Measurements from ENCODE around the gene HYOU1.
A peak's percentile ranks its signal among the peaks of the same experiment; 100 is the strongest.
"Not testable (repeated sequence)": the region's sequence is repeated elsewhere in the genome, so short reads cannot be mapped to it uniquely, and the experiment has no call there.

Gene HYOU1

DNA sequence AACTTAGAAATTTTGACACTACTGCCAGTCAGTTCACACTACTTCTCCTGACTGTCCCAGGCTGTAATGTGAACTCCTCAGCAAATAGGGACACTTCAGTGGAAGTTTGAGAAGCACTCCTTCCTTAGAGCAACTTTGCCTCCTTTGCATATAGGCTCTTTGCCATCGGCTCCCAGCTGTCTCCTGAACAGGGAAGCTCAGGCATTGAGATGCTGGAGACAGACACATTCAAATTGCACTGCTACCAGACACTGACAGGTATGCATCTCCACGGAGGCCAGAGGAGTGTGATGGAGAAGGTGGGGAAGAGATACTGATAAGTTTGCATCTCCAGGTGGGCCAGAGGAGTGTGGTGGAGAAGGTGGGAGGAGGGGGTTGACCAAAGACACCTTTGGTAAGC lies 37.0 kb downstream of the HYOU1 start:
- no peak for DNase-seq (ENCODE audit: low read depth, low spot score)

DNA sequence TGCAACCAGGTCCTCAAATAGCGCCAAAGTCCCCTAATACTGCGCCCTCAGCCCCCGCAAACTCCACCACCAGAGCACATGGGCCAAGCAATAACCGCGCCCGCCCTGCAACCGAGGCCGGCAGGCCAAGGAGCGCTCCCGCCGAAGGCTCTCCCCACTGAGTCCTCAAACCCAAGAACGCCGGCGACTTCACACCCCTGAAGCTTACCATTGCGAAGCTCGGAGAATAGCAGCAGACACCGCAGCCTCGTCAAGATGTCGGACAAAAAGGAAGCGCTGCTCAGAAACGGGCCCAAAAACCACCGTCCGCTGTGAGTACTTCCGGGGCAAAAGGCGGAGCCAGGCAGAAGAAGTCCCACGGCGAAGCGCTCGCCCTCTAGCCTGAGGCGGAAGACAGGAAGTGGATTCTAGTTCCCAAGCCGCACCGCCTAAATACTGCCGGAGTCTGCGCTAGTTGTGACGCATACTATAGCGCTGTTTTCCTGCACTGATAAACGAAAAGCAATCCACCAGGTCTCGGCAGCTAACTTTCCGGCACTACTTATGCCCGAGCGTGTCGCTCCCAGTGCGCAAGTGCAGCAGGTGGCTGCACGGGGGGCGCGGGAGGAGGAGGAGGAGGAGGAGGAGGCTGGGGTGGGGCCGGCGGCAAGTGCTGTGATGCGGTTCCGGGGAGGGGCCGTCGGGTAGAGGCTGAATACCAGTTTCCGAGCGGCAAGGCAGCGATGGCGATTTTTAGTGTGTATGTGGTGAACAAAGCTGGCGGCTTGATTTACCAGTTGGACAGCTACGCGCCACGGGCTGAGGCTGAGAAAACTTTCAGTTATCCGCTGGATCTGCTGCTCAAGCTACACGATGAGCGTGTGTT lies 38.7 kb downstream of the HYOU1 start, which contains the start of the genes RPS25 and TRAPPC4:
Gene RPS25 (minus strand): TSS at position 270 of the 865 bp plus-strand sequence. CDS start 59 bp downstream, at position 211.
Gene TRAPPC4 (plus strand): TSS at position 693 of the 865 bp plus-strand sequence. CDS start 30 bp downstream, at position 723.
- DNase-seq (ENCODE audit: low read depth, low spot score) = peak; percentile 90

DNA sequence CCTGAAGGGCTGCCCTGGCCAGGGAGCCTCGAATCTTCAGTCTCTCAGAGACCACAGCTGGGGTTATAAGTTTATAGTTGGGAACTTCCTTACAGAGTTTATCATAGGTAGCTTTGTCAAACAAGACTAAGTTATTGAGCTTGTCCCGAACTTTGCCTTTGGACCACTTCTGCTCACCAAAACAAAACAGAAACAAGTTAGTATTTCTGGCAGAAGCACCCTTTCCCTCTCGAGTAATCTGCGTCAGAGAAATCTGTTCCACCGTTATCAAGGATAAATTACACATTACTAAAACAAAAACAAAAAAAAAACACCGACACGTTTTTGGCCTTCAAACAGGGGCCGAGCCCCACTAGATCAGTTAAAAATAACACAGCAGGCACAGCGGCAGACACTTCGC lies 39.6 kb downstream of the HYOU1 start:
- DNase-seq (ENCODE audit: low read depth, low spot score) = not testable (repeated sequence)

DNA sequence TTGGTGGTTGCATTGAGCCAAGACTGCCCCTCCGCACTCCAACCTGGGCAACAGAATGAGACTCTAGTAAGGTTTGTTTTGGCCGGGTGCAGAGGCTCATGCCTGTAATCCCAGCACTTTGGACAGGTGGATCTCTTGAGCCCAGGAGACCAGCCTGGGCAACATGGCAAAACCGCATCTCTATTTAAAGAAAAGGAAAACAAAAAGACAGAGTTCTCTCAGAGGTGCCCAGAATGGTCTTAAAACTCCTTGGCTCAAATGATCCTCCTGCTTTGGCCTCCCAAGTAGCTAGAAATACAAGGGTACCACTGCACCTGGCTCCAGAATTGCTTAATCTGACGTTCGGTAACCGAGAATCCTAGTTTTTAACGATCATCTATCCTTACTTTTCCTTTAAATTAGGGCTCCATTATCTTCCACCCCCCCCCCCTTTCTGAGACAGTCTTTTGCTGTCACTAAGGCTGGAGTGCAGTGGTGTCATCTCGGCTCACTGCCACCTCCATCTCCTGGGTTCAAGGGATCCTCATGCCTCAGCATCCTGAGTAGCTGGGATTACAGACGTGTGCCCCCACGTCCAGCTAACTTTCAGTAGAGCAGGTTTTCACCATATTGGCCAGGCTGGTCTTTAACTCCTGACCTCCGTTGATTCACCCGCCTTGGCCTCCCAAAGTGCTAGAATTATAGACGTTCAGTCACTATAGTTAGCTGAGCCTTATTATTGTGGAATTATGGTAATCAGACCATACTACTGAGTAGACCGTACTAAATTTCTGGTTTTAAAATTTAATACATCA lies 40.6 kb downstream of the HYOU1 start:
- no peak for DNase-seq (ENCODE audit: low read depth, low spot score)

DNA sequence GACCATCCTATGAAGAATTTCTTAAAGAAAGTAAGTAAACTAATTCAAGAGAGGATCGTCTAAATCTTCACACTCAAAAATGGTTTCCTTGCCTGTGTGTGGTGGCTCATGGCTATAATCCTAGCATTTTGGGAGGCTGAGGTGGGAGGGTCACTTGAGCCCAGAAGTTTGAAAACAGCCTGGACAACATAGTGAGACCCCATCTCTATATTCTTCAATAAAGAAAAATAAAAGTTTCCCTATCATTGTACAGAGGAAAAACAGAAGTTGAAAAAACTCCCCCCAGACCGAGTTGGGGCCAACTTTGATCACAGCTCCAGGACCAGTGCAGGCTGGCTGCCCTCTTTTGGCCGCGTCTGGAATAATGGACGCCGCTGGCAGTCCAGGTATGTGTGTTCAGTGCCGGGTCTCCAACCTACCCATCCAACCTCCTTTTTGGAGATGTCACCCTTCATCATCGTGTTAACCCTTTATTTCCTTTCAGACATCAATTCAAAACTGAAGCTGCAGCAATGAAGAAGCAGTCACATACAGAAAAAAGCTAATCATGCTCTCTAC lies 41.9 kb downstream of the HYOU1 start:
- no peak for DNase-seq (ENCODE audit: low read depth, low spot score)

DNA sequence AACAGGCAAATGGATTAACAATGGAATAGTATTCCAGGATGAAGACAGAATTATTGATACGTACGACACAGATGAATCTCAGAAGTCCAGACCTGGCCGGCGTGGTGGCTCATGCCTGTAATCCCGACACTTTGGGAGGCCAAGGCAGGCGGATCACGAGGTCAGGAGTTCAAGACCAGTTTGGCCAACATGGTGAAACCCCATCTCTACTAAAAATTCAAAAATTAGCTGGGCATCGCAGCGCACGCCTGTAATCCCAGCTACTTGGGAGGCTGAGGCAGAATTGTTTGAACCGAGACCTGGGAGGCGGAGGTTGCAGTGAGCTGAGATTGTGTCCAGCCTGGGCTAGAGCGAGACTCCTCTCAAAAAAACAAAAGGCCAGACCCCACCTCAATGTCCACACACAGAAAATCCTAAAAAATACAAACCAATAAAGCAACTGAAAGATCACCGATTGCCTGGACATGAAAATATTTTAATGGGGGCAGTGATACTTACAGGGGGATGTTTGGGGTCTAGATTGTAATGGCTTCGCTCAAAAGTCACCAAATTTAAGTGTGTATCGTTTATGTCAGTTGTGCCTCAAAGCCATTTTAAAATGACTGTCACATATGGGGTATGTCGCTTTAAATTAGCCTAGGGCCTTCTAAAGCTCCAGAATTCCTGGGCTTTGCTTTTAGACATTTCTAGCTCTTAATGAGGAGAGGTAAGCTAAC lies 42.6 kb downstream of the HYOU1 start:
- no peak for DNase-seq (ENCODE audit: low read depth, low spot score)

DNA sequence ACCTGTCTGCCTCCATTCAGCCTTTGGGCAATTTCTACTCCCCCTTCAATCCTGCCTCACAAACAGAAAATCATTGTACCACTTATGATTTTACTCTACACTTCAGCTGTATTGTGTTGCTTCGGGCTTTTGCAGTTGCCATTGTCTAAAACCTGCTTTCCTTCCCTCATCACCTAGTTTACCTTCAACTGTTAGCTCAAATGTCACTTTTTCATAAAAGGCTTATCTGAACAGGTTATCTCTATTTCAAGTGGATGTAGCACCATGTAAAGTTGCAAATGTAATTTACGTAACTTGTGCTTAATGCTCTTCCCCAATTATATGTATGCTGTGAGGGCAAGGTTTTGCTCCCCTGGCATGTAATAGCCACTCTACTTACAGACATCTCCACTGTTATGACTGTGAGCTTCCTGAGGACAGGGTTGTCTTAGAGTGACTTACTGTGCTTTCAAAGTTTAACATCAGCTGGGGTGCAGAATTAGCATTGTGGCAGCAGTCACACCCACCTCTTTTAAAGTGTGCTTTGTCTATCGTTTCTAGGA lies 44.3 kb downstream of the HYOU1 start:
- DNase-seq (ENCODE audit: low read depth, low spot score) = no peak

DNA sequence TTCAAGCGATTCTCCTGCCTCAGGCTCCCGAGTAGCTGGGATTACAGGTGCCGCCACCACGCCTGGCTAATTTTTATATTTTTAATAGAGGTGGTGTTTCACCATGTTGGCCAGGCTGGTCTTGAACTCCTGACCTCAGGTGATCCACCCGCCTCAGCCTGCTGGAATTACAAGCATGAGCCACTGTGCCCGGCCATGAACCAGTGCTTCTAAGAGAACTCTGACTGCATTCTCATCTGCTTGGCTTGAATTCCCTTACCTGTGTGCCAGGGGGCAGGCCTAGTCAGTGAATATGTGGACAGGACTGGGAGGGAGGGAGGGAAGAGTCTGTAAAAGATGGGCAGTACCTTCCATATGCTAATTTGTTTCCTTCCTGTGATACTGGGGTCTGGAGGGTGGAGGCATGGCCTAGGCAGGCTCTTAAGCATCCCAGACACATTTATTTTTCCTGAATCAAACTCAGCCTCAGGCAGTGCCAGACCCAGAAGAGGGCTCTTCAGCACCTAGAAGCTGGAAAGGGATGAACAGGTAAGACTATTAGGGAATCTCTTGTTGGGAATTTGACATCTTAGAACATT lies 45.4 kb downstream of the HYOU1 start:
- no peak for DNase-seq (ENCODE audit: low read depth, low spot score)

DNA sequence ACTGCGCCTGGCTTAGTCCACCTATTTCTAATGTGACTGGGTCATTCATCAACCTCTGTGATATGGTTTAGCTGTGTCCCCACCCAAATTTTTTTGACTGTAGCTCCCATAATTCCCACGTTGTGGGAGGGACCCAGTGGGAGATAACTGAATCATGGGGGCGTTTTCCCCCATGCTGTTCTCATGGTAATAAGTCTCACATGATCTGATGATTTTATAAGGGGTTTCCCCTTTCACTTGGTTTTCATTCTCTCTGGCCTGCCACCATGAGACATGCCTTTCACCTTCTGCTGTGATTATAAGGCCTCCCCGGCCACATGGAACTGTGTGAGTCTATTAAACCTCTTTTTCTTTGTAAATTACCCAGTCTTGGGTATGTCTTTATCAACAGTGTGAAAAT lies 50.3 kb downstream of the HYOU1 start:
- DNase-seq (ENCODE audit: low read depth, low spot score) = no peak

DNA sequence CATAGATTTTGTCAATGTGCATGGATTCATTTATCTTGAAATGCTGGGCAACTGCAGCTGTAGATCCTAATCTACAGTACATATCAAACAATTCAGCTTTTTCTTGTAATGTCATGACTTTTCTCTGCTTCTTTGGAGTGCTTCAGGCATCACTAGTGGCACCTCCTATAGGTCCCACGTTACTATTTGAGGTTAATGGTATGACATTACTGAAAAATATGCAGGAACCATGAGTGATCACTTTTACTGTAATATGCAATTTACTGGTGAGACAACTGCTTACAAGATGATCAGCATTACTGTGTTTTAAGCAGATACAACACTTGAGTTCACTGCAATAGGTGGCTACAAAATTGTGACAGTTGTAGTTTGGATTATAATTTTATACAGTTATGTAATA lies 56.1 kb downstream of the HYOU1 start:
- no peak for DNase-seq (ENCODE audit: low read depth, low spot score)

DNA sequence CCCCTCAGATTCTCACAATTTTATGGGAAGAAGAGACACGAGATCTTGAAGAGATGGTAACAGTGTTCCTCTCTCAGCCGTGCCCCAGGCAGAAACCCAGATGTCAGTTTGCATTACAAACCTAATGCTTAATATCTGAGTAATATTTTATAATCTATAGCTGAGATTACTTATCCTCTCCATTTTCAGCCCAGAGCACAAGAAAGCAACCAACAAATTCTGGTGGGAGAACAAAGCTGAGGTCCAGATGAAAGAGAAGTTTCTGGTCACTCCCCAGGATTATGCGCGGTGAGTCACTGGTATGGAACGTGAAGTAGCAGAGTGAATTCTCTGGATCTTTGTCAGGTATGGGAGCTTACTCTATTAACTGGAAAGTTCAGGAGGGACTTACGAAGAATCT lies 58.2 kb downstream of the HYOU1 start:
- DNase-seq (ENCODE audit: low read depth, low spot score) = no peak

DNA sequence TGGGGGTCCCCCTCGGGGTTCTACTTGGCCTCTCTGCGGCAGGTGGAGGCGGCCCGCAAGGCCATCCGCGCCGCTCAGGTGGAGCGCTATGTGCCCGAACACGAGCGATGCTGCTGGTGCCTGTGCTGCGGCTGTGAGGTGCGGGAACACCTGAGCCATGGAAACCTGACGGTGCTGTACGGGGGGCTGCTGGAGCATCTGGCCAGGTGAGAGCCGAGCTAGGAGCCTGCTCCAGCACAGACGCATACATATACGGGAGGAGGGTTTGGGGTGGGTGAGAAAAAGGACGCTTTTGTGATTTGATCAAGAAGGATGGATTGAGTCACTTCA lies 58.7 kb downstream of the HYOU1 start:
- no peak for DNase-seq (ENCODE audit: low read depth, low spot score)

DNA sequence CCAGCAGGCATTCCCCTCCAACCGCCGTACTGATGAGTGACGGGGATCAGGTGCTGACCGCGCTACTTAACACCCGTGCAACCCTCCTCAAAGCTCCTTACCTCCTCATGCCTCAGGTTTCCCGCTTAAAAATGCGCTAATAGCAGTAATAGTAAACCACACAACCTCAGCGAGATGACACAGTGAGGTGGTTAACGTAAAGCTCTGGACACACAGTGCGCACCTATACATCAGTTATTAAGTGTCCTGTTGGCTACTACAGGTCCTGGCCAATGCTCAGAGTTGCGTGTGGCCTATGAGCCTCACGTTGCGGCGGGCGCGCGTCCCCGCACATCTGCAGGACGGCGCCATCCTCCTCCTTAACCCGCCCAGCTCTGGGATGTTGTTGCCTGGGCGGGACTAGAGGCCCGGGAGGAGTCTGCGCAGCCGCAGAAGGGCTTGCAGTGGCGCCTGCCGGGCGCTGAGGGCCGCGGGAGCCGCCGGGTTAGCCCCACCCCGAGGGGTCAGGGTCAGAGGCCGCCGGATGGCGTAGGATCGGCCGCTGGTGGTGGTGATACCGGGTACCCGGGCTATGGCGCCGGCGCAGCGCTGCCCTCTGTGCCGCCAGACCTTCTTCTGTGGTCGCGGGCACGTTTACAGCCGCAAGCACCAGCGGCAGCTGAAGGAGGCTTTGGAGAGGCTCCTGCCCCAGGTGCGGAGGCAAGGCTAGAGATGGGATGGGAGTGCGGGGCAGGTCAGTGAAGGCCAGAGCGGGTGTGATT lies 59.2 kb downstream of the HYOU1 start, which contains the start of gene CENATAC:
Gene CENATAC (plus strand): TSS at position 512 of the 761 bp plus-strand sequence. CDS start 60 bp downstream, at position 572.
- DNase-seq (ENCODE audit: low read depth, low spot score) = peak; percentile 32

DNA sequence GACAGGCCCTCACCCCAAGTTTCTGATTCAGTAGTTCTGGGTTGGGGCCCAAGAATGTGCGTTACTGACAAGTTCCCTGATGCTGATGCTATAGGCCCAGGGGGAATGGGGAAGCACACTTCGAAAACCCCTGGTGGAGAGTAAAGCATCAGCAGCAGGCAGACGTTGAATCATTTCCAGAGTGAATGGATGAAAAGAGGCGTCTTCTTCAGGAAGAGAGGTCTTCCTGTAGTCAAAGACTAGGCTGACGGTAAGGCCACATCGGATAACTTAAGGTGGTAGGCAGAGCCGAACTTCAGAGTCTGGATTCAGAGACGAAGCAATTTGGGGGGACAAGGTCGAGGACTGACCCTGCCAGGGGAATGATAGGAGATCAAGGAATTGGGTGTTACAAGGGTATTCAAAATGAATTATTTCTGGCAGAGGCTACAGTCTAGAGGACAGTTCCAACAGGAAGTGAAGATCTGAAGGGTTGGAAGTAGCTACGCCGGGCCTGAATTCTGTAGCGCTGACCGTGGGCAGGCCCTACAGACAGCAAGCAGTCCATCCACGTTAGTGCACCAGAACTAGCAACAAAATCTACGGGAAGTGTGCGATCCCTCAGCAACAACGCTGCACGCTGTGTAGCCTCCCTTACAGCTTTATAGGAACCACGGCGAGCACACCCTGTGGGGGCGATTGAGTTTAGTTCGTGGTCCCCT lies 59.9 kb downstream of the HYOU1 start:
- DNase-seq (ENCODE audit: low read depth, low spot score) = no peak
